Trophoblast cell (in vitro differentiated cells and primary cell): ENCODE measurements around the gene BSPRY.
"Not testable (repeated sequence)": the region's sequence is repeated elsewhere in the genome, so short reads cannot be mapped to it uniquely, and the experiment has no call there.

Experiments used
- DNase-seq, 2 donors: peaks; one replicate each; pipeline ENCODE4 v3.0.0-alpha.2; 2016
- H2AFZ ChIP-seq: 2 replicates; pipeline ENCODE4 v1.6.1; 2013; ENCODE audit warnings: low read length, moderate library complexity, mild to moderate bottlenecking; ENCODE audit not compliant: insufficient read depth, poor library complexity
- H2AK5ac ChIP-seq: 2 replicates; pipeline ENCODE4 v1.6.1; 2013; ENCODE audit warnings: mild to moderate bottlenecking, low read length
- H2BK120ac ChIP-seq: 2 replicates; pipeline ENCODE4 v1.6.1; 2013; ENCODE audit warnings: low read length, mild to moderate bottlenecking, moderate library complexity; ENCODE audit not compliant: insufficient read depth, poor library complexity
- H2BK12ac ChIP-seq: 2 replicates; pipeline ENCODE4 v1.6.1; 2013; ENCODE audit warnings: mild to moderate bottlenecking, low read length, moderate library complexity
- H2BK5ac ChIP-seq: 2 replicates; pipeline ENCODE4 v1.6.1; 2013; ENCODE audit warnings: low read length, low read depth, moderate library complexity, mild to moderate bottlenecking; ENCODE audit not compliant: poor library complexity
- H3K14ac ChIP-seq: 2 replicates; pipeline ENCODE4 v1.6.1; 2013; ENCODE audit warnings: mild to moderate bottlenecking, low read length
- H3K18ac ChIP-seq: 2 replicates; pipeline ENCODE4 v1.6.1; 2013; ENCODE audit warnings: mild to moderate bottlenecking, low read length
- H3K23ac ChIP-seq: 2 replicates; pipeline ENCODE4 v1.6.1; 2013; ENCODE audit warnings: low read length
- H3K27ac ChIP-seq: 2 replicates; pipeline ENCODE4 v1.5.1; 2013; ENCODE audit warnings: low read depth, mild to moderate bottlenecking, inconsistent platforms, low read length, moderate library complexity
- H3K27me3 ChIP-seq: 2 replicates; pipeline ENCODE4 v1.6.1; 2013; ENCODE audit warnings: inconsistent platforms, mild to moderate bottlenecking, low read length, moderate library complexity; ENCODE audit not compliant: insufficient read depth
- H3K36me3 ChIP-seq, 2 experiments: 1 replicate in 1 of 2; 2 replicates in 1 of 2; pipeline ENCODE4 v1.6.1; 2013; ENCODE audit warnings: low read length in 2 of 2, mild to moderate bottlenecking in 2 of 2, moderate library complexity in 1 of 2; ENCODE audit not compliant: insufficient read depth in 2 of 2, control insufficient read depth in 1 of 2
- H3K4ac ChIP-seq: 2 replicates; pipeline ENCODE4 v1.6.1; 2013; ENCODE audit warnings: low read depth, mild to moderate bottlenecking, low read length, moderate library complexity
- H3K4me1 ChIP-seq, 2 experiments: 1 replicate in 1 of 2; 2 replicates in 1 of 2; pipeline ENCODE4 v1.6.1; 2013; ENCODE audit warnings: low read length in 2 of 2, mild to moderate bottlenecking in 2 of 2, moderate library complexity in 1 of 2; ENCODE audit not compliant: insufficient read depth in 2 of 2, control insufficient read depth in 1 of 2
- H3K4me2 ChIP-seq: 2 replicates; pipeline ENCODE4 v1.6.1; 2013; ENCODE audit warnings: inconsistent platforms, mild to moderate bottlenecking, low read length, moderate library complexity
- H3K4me3 ChIP-seq: 2 replicates; pipeline ENCODE4 v1.5.1; 2013; ENCODE audit warnings: mild to moderate bottlenecking, low read depth, low read length, inconsistent platforms
- H3K79me1 ChIP-seq: one replicate; pipeline ENCODE4 v1.6.1; 2013; ENCODE audit warnings: low read length
- H3K79me2 ChIP-seq: 2 replicates; pipeline ENCODE4 v1.6.1; 2013; ENCODE audit warnings: low read length, mild to moderate bottlenecking; ENCODE audit not compliant: control insufficient read depth, insufficient read depth, poor library complexity
- H3K9ac ChIP-seq: 2 replicates; pipeline ENCODE4 v1.6.1; 2013; ENCODE audit warnings: mild to moderate bottlenecking, low read length
- H3K9me3 ChIP-seq: 2 replicates; pipeline ENCODE4 v1.6.1; 2013; ENCODE audit warnings: low read depth, mild to moderate bottlenecking, control low read depth, inconsistent platforms, low read length; ENCODE audit not compliant: insufficient read depth
- H4K12ac ChIP-seq: 2 replicates; pipeline ENCODE4 v1.6.1; 2013; ENCODE audit warnings: low read depth, mild to moderate bottlenecking, low read length, moderate library complexity
- H4K8ac ChIP-seq: 2 replicates; pipeline ENCODE4 v1.6.1; 2013; ENCODE audit warnings: low read depth, mild to moderate bottlenecking, low read length, moderate library complexity
- H4K91ac ChIP-seq: one replicate; pipeline ENCODE4 v1.6.1; 2013; ENCODE audit warnings: low read depth, mild to moderate bottlenecking, low read length, moderate library complexity
- WGBS: extraction: QIAGEN DNeasy Blood & Tissue Kit; methylation state at CpG from one replicate; pipeline ENCODE4 v1.1.7; 2013; ENCODE audit warnings: missing lambda C conversion rate; ENCODE audit not compliant: insufficient read length, insufficient coverage; ENCODE audit errors: extremely low coverage; 5-methylcytosine and 5-hydroxymethylcytosine counted together

BSPRY gene

DNA sequence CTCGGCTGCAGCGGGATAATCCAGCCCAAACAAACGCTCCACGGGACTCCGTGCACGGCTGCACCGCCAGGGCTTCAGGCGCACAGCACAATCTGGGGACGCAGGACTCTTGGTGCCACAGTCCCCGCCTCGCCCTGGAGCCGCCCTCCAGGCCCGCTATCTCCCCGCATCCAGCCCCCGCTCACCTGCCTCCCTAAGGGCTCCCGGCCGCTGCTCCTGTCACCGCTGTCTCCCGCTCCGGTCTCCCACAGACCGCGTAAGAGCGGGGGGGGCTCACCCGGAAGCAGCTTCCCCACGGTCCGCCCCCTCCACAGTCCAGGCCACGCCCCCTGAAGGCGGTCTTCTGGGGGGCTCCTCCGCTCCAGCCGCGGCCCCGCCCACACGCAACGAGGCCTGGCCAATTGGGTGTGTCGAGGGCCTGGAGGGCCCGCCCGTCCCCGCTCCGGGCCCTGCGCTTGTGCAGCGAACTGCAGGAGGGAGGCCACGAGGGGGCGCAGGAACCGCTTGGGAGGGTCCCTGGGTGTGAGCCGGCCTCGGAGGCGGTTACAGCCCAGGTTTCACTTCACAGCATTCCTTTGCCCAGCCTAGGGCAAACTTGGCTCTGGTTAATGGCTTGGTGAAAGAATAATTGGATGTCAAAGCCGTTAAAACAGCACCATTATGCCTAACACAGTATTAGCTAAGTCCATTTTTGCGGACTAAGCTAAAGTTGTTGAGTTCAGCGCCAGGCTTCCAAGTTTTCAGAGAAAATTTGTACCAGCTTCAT lies 51.9 kb downstream of the BSPRY start, which contains the start of gene ALAD:
Gene ALAD, minus strand, starts transcription at position 258 of the 766 bp plus-strand sequence. CDS start 7,725 bp downstream, outside the sequence.
- H4K91ac ChIP-seq, result peak within 1 kb of the TSS; percentile 30
- peaks cover 15 to 26% of the 10 kb centered on the region in 2 experiments for H3K4me1 ChIP-seq
- H2AK5ac ChIP-seq, result no peak within 1 kb of the TSS
- no peak within 1 kb of the TSS for H4K12ac ChIP-seq
- peak within 1 kb of the TSS; percentile 51 for H3K27ac ChIP-seq
- H3K79me2 ChIP-seq, result peaks cover 3% of the 10 kb centered on the region
- peak within 1 kb of the TSS; percentile 55 for H3K14ac ChIP-seq
- no peaks in the 10 kb centered on the region for H3K9me3 ChIP-seq
- H3K4me2 ChIP-seq, result peak within 1 kb of the TSS; percentile 91
- DNase-seq, result peak; percentile 99
- H3K4ac ChIP-seq, result peak within 1 kb of the TSS; percentile 30
- peak within 1 kb of the TSS; percentile 54 for H2BK12ac ChIP-seq
- H3K36me3 ChIP-seq, result no peaks in the 10 kb centered on the region
- peak within 1 kb of the TSS; percentile 61 for H2BK5ac ChIP-seq
- H2AFZ ChIP-seq, result peak within 1 kb of the TSS; percentile 48
- H3K18ac ChIP-seq, result peak within 1 kb of the TSS; percentile 87
- no peaks in the 10 kb centered on the region for H3K27me3 ChIP-seq
- H3K4me3 ChIP-seq, result peak within 1 kb of the TSS; percentile 83
- peaks cover 7% of the 10 kb centered on the region for H3K79me1 ChIP-seq
- no peak within 1 kb of the TSS for H3K23ac ChIP-seq
- peak within 1 kb of the TSS; percentile 64 for H4K8ac ChIP-seq
- WGBS, result no CpG with 5 or more reads among the region's 50 CpGs
- H2BK120ac ChIP-seq, result peak within 1 kb of the TSS; percentile 15
- peak within 1 kb of the TSS; percentile 28 for H3K9ac ChIP-seq

DNA sequence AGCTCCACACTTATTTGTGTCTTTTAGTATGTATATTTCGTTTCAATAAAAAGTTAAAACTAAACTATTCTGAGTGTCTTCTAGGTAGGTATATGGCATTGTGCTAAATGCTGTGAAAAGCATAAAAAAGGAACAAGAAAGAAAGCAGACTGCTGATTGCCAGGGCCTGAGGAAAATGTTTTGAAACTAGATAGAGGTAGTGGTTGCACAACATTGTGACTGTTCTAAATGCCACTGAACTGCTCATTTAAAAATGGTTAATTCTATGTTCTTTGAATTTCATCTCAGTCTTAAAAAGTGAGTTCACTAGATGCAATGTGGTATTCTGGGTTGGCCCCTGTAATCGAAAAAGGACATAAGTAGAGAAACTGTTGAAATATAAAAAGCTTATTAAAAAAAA lies 54.3 kb downstream of the BSPRY start:
- Histone ChIP-seq H3K4ac (no peak overlapping the region), H2AFZ (no peak overlapping the region), H2AK5ac (no peak overlapping the region), H3K9ac (no peak overlapping the region), H2BK120ac (no peak overlapping the region), H3K23ac (no peak overlapping the region), H3K14ac (no peak overlapping the region), H3K4me1 (peaks cover 11 to 14% of the 10 kb centered on the region in 2 experiments), H3K4me3 (no peak overlapping the region), H3K79me1 (peaks cover 5% of the 10 kb centered on the region), H2BK12ac (no peak overlapping the region), H4K91ac (no peak overlapping the region), H3K9me3 (no peaks in the 10 kb centered on the region), H4K12ac (no peak overlapping the region), H3K4me2 (no peak overlapping the region), H2BK5ac (no peak overlapping the region), H3K27me3 (no peaks in the 10 kb centered on the region), H4K8ac (no peak overlapping the region), H3K18ac (no peak overlapping the region), H3K36me3 (peaks cover 0 to 10% of the 10 kb centered on the region in 2 experiments), H3K27ac (no peak overlapping the region), H3K79me2 (peaks cover 3% of the 10 kb centered on the region)
- DNase-seq, result peak in 1 of 2 donors; percentile 52
- WGBS, result no CpG with 5 or more reads among the region's 2 CpGs

DNA sequence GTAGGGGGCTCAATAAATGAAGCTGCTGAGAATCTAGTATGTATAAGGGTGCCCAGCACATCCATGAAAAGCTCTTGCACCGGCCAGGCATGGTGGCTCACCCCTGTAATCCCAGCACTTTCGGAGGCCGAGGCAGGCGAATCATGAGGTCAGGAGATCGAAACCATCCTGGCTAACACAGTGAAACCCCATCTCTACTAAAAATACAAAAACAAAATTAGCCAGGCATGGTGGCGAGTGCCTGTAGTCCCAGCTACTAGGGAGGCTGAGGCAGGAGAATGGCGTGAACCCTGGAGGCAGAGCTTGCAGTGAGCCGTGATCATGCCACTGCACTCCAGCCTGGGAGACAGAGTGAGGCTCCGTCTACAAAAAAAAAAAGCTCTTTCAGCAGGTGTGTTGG lies 57.0 kb downstream of the BSPRY start:
- H2BK5ac ChIP-seq, H2BK120ac ChIP-seq, DNase-seq, H2AFZ ChIP-seq, H4K91ac ChIP-seq, H2AK5ac ChIP-seq, H3K4me1 ChIP-seq, H3K9me3 ChIP-seq, H3K14ac ChIP-seq, H3K4me2 ChIP-seq, H3K9ac ChIP-seq, H3K18ac ChIP-seq, H3K79me1 ChIP-seq, H3K4me3 ChIP-seq, H4K8ac ChIP-seq, H3K4ac ChIP-seq, H2BK12ac ChIP-seq, H3K23ac ChIP-seq, H3K27ac ChIP-seq, H3K27me3 ChIP-seq, H4K12ac ChIP-seq: not testable (repeated sequence)
- Histone ChIP-seq H3K36me3 (peaks cover 4 to 18% of the 10 kb centered on the region in 2 experiments), H3K79me2 (peaks cover 10% of the 10 kb centered on the region)
- no CpG with 5 or more reads among the region's 9 CpGs for WGBS

DNA sequence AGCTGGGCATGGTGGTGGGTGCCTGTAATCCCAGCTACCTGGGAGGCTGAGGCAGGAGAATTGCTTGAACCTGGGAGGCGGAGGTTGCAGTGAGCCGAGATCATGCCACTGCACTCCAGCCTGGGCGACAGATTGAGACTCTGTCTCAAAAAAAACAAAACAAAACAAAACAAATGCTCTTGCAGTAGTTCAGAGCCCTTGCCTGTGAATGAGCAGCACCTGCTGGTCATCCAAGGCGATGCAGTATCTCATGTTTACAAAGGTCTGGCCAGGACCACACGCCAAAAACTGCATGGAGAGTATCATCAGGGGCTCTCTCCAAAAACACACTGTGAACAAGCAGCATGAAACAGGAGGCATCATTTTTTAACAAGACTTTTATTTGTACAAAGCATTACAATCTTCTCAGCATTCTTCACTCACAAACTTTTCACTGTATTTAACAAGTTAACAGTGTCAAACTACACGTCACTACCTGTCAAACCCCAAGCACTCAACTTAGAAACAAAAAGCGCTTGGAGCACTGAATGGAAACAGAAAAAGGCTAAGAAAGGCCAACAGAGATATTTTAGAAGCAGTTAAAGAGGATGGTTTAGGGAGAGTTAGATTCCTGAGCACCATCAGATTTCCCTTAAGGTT lies 57.7 kb downstream of the BSPRY start:
- H2BK120ac ChIP-seq, H3K4me2 ChIP-seq, H3K23ac ChIP-seq, H3K79me1 ChIP-seq, H2BK5ac ChIP-seq, H2AFZ ChIP-seq, H3K4me1 ChIP-seq, H3K9ac ChIP-seq, H3K18ac ChIP-seq, H3K14ac ChIP-seq, H2AK5ac ChIP-seq, H3K27me3 ChIP-seq, H3K9me3 ChIP-seq, H4K8ac ChIP-seq, H4K12ac ChIP-seq, H3K4me3 ChIP-seq, H3K4ac ChIP-seq, H3K27ac ChIP-seq, H2BK12ac ChIP-seq, H4K91ac ChIP-seq: not testable (repeated sequence)
- peaks cover 10% of the 10 kb centered on the region for H3K79me2 ChIP-seq
- H3K36me3 ChIP-seq, result peaks cover 4 to 18% of the 10 kb centered on the region in 2 experiments
- WGBS, result no CpG with 5 or more reads among the region's 7 CpGs
- DNase-seq, result peak; percentile 56 to 77
